Retina (tissue), 1 donor: ENCODE results near the gene FREM1.

Experiments used
- DNase-seq: peaks from one replicate; pipeline ENCODE4 v3.0.0-alpha.2; 2016

FREM1 gene

DNA sequence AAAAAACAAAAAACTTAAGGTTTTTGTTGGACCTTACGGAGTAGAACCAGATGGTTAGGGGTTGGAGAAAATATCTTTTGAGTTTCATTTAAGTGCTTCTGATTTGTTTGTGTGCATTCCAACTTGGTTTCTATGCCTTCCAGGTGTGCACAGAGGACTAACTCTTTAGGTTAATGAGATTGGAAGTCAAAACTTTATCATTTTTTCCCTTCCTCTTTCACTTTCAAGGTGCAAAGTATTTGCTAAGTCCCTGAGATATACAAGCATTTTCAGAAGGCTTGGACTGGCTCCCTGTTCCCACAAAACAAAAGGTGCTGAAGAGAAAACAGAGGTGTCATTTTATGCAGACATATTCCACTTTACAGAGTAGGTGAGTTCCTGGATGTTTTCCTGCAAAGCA, 157.4 kb downstream of the FREM1 start:
- no peak for DNase-seq

DNA sequence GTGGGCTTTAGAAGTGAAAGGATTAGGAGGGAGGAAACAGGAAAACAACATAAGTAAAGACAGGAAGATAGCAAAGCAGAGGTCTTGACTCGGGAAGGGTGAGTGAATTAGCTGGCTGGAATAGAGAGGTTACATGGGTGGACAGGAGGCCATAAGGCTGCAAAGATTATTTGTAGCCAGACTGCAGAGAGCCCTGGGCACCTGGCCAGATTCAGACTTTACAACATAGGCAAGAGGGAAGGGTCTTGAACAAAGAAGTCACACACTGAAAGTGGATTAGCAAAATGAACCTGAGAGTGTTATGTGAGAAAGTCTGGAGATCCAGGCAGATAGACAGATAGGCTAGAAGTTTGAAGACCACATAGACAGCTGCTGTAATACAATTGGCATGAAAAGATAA, 158.0 kb downstream of the FREM1 start:
- no peak for DNase-seq

DNA sequence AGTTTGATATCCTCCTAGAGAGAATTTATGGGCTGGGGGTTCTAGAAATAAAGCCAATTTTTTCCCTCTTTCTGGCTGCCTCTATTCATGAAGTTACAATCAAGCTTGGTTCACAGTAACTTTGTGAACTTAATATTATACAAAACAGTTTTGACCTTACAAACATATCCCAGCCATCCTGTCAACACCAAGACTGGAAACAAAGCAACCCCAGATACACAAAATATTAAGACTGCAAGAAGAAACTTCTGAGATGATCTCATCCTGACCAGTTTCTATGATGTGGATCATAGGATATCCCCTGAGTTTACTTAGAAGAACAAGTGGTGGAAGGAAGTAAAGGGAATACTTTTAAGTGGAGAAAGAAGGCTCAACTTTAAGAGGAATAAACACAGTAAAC, 159.4 kb downstream of the FREM1 start:
- DNase-seq = no peak

GRCh38 chr9:14749741-14750211, 160.5 kb downstream of the FREM1 start:
- peak; percentile 17 for DNase-seq

DNA sequence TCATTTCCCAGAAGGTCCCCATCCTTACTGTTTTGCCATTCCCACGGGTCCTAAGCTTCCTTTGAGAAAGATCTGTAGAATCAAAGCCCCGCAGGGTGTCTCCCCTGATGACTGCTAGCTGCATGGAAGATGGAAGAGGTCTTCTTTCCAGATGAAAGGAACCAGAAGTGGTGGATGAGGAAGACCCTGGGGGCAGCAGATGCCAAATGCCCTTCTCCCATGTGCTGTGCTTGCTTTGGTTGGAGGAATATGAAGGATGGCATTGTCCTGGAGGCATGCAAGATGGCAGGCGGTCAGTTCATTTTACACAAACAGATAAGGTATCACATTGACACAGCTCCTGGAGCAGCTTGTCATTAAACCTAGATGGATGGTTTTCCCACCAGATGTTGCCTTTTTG, 161.9 kb downstream of the FREM1 start:
- DNase-seq = no peak

DNA sequence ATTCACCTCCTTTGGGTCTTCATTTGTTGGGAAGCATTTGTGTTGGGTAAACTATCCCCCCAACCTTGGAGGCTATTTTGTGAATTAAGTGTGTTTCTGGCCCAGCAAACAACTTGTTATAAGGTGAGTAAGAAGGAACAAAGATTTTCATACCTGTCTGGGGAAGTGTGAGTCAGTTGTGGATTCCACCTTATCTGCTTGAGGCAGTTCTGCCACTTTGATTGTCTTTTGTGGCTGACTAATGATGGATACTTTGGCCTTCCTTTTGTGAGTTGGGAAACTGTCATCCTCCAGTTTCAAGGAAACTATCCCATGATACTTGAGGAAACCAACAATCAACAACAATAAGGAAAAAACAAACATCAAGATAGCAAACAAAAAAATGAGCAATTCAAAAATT, 163.1 kb downstream of the FREM1 start:
- DNase-seq = no peak

- DNase-seq = no peak
Observed at GRCh38 chr9:14746626-14747025, 163.6 kb downstream of the FREM1 start.

GRCh38 chr9:14744768-14745167, 165.5 kb downstream of the FREM1 start:
- no peak for DNase-seq

GRCh38 chr9:14741369-14741768, 168.9 kb downstream of the FREM1 start:
- DNase-seq = no peak

DNA sequence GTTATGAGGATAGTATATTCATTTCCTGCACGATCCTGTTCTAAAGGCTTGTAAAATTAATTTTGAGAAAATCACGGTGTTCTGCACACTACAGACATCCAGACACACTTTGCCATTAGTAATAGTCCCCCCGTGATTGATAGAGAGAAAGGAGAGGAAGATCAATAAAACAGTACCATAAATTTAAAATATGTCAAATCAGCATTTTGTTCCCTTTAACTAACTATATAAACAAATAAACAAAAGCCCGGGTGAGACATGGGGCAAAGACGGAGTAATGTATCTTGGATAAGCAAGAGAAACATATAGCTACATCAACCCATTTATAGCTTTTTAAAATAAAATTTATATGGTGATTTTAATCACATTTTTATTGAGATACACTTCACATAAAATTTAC, 177.1 kb downstream of the FREM1 start:
- DNase-seq = no peak

DNA sequence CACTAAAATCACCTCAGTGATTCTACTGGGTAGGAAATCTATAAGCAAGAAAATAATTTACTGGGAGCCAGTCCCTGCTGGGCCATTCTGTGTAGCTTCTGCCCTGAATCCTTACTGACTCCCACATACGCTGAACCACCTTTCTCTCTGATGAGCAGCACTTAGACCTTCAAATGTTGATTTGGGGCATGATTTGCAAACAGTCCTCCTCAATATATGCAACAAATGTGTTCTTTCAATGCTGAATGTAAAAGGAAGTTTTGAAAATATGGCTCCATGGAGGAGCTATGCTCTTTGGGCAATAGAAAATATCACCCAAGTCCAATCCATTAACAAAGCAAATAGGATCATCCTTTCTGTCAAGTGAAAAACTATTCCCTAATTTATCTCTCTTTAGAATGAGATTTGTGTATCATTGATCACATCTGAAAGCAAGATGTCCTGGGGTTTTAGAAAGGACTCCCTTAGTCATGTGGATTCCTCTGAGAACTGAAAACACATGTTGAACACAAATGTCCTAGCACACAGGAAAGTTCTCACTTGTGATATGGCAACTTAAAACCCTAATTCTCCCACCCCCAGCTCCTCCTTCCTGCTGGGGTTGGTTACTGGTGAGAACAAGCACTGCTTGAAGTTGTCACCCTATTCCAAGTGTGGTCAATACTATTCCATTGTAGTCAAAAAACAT, 178.8 kb downstream of the FREM1 start:
- DNase-seq = no peak

- no peak for DNase-seq
Observed at GRCh38 chr9:14730461-14730898, 179.7 kb downstream of the FREM1 start.

GRCh38 chr9:14723301-14723700, 186.9 kb downstream of the FREM1 start:
- DNase-seq = peak; percentile 18

GRCh38 chr9:14722391-14723035, 187.7 kb downstream of the FREM1 start, which contains the start of gene CER1:
CER1 (minus strand) TSS chr9:14722733; CDS start chr9:14722672, 61 bp downstream.
- peak; percentile 37 for DNase-seq

DNA sequence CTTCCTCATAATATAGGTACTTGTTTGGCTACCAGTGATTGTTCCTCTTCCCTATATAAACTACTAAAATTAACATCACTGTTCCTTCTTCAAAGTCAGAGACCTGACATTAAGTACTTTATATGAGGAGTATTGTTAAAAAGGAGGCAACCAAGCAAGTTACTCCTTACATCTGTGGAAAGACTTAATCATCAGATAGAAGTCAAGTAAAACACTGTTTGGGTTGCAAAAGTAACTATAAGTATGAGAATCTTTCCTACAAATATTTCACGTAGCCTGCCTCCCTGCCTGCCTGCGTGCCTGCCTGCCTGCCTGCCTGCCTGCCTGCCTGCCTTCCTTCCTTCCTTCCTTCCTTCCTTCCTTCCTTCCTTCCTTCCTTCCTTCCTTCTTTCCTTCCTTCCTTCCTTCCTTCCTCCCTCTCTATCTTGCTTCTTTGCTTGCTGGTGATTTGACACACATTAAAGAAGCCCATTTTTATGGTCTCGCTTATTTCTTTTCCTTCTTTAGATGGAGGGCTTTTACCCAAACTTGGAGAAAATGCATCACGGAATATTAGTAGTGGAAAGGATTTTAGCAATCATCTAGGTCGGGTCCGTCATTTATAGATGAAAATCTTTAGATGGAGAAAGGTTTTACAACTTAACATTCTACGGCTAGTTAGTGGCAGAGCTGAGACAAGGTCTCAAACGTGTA, 190.9 kb downstream of the FREM1 start:
- DNase-seq = no peak

DNA sequence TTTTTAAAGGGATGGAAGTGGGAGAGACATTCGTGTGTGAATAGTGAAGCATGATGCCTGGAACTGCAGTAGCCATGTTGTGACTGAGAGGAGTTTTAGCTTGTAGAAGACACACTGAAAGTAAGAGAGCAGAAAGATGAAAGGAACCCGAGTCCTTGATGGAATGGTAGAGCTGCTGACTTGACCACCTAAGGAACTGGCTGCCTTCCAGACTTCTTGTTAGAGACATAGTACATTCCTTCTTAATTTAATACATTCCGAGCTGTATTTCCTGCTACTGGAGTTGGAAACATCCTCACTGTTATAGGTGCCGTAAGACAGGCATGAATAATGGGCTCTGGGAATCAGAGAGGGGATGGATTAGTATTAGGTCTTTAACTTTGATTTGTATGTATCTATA, 195.1 kb downstream of the FREM1 start:
- no peak for DNase-seq

GRCh38 chr9:14713187-14713767, 197.0 kb downstream of the FREM1 start:
- DNase-seq = no peak

DNA sequence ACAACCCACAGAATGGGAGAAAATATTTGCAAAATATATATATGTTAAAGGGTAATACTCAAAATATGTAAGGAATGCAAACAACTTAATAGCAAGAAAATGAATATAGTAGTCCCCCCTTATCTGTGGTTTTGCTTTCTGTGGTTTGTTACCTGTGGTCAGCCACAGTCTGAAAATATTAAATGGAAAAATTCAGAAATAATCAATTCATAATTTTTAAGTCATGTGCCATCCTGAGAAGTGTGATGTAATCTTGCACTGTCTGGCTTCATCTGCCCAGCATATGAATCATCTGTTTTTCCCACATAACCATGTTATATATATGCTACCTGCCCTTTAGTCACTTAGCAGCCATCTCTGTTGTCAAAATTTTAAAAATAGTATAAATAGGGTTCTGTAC, 199.4 kb downstream of the FREM1 start:
- no peak for DNase-seq

DNA sequence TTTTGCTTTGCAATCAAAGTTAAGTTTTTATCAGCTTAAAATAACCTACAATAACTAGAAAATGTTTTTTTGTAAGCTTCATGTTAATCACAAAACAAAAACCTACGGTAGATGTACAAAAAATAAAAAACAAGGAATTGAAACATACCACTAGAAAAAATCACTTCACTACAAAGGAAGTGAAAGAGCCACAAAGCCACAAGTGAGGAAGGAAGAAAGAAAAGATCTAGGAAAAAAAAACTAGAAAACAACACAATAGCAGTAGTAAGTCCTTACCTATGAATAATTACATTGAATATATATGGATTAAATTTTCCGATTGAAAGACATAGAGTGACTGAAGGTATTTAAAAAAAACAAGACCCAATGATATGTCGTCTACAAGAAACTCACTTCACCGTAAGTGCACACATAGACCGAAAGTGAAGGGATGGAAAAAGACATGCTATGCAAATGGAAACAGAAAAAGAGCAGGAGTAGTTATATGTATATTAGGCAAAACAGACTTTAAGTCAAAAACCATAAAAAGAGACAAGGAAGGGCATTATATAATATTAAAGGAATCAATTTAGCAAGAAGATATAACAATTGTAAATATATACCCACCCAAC, 203.6 kb downstream of the FREM1 start:
- no peak for DNase-seq

DNA sequence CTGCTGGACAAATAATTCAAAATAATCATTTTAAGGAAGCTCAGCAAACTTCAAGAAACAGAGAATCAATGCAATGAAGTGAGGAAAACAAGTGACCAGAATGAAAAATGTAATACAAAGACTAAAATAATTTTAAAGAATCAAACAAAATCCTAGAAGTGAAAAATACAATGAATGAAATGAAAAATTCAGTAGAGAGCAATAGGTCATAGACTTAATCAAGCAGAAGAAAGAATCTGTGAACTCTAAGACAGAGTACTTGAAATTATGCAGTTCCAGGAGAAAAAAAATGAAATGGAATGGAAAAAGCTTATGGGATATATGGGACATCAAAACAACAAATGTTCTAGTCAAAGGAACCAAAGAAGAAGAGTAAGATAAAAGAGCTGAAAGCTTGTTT, 205.1 kb downstream of the FREM1 start:
- no peak for DNase-seq

DNA sequence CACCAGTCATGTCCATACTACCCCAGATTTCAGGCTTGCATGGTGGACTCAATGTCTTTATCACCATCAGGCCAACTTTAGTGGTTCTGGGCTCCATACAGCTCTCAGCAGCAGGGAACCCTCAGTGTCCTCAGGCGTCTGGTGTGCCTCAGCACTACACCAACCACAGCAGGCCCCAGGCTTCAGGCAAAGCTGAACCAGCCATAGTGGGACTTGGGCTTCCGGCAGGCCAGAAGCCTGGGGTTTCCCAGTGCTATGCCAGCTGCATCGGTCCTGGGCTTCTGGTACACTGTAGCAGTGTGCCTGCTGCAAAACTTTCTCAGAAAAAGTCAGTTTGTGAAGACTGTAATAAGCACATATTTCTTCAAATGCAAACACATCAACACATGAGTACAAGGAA, 205.9 kb downstream of the FREM1 start:
- DNase-seq = no peak

- no peak for DNase-seq
Observed at GRCh38 chr9:14702200-14702720, 208.0 kb downstream of the FREM1 start.
